ENCODE measurements around the gene PGAM5.
"Not testable (repeated sequence)": the region's sequence is repeated elsewhere in the genome, so short reads cannot be mapped to it uniquely, and the experiment has no call there.

The PGAM5 gene

DNA sequence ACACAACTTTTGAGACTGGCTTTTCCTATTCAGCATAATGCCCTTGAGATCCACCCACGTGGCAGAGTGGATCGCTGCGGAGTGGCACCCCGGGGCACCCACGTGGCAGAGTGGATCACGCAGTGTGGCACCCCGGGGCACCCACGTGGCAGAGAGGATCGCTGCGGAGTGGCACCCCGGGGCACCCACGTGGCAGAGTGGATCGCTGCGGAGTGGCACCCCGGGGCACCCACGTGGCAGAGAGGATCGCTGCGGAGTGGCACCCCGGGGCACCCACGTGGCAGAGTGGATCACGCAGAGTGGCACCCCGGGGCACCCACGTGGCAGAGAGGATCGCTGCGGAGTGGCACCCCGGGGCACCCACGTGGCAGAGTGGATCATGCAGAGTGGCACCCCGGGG is 48.2 kb downstream of the PGAM5 start:
- not testable (repeated sequence) for H3K4me3 ChIP-seq (ENCODE audit: low read length in 2 of 2)

DNA sequence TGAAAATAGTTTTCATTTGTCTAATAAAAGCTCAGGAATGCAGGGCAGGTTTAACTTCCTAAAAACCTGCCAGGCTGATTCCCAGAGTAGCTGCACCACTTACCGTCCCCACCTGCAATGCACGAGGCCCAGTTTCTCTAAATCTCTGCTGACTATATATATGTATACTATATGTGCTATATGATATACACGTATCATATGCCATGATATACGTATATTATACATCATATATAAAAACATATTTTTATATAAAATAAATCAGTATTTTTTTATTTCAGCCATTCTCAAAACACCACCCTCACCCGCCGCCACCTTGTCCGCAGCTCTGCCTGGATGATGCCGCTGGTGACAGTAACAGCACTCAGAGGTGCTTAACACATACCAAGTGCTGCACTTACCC is 48.7 kb downstream of the PGAM5 start:
- Histone ChIP-seq H2BK120ac (ENCODE audit: low read depth, low read length) (no peak overlapping the region), H3K27me3 (ENCODE audit: control insufficient read depth in 3 of 3, insufficient read depth in 3 of 3, low read depth in 1 of 3, low read length in 3 of 3) (no peaks in the 10 kb centered on the region), H3K4me1 (ENCODE audit: control insufficient read depth in 2 of 2, insufficient read depth in 1 of 2, low read depth in 1 of 2, low read length in 2 of 2) (peaks cover 7 to 8% of the 10 kb centered on the region in 2 donors), H2AK5ac (ENCODE audit: low read depth, low read length) (no peak overlapping the region), H3K14ac (ENCODE audit: low read length) (no peak overlapping the region), H3K4ac (ENCODE audit: low read length) (no peak overlapping the region), H3K79me1 (ENCODE audit: low read depth, low read length) (peaks cover 6% of the 10 kb centered on the region), H3K23ac (ENCODE audit: low read depth, low read length, poor library complexity) (no peak overlapping the region), H3K18ac (ENCODE audit: low read length) (no peak overlapping the region), H2BK12ac (ENCODE audit: low read length) (no peak overlapping the region), H3K27ac (replicated peaks; ENCODE audit: low read length) (no peak overlapping the region), H2AFZ (ENCODE audit: low read length) (no peak overlapping the region), H2BK15ac (ENCODE audit: low read length) (no peak overlapping the region), H2BK5ac (ENCODE audit: low read length) (no peak overlapping the region), H4K91ac (ENCODE audit: low read depth, low read length, poor library complexity) (no peak overlapping the region), H3K36me3 (replicated peaks in 1 of 2; ENCODE audit: control insufficient read depth in 2 of 2, insufficient read depth in 2 of 2, low read length in 2 of 2) (peaks cover 12 to 52% of the 10 kb centered on the region in 2 donors), H3K4me3 (ENCODE audit: low read length in 2 of 2) (peak overlapping the region in 1 of 2 donors; percentile 9), H3K4me2 (ENCODE audit: insufficient read depth, low read length, poor library complexity, severe bottlenecking) (no peak overlapping the region), H3K9ac (ENCODE audit: low read depth, low read length, poor library complexity) (no peak overlapping the region), H3K9me3 (replicated peaks in 1 of 2; ENCODE audit: control insufficient read depth in 2 of 2, insufficient read depth in 1 of 2, low read depth in 1 of 2, low read length in 2 of 2) (no peaks in the 10 kb centered on the region), H4K8ac (ENCODE audit: low read depth, low read length) (no peak overlapping the region)
- 100% methylated on average over 1 of the region's 8 CpGs; no CpG with 5 or more reads in 1 of the 2 donors for WGBS, 2 donors (ENCODE audit: extremely low coverage in 2 of 2, insufficient read length in 2 of 2, insufficient replicate concordance in 1 of 2)
- no peak for DNase-seq (ENCODE audit: low spot score)

More for the DNA sequence above, 48.2 kb downstream of the PGAM5 start:
- H3K4ac ChIP-seq (ENCODE audit: low read length); H2BK15ac ChIP-seq (ENCODE audit: low read length); H4K8ac ChIP-seq (ENCODE audit: low read depth, low read length); H2AK5ac ChIP-seq (ENCODE audit: low read depth, low read length); H3K79me1 ChIP-seq (ENCODE audit: low read depth, low read length); H3K23ac ChIP-seq (ENCODE audit: low read depth, low read length, poor library complexity); H3K18ac ChIP-seq (ENCODE audit: low read length); H3K4me1 ChIP-seq (ENCODE audit: control insufficient read depth in 2 of 2, insufficient read depth in 1 of 2, low read depth in 1 of 2, low read length in 2 of 2); H3K14ac ChIP-seq (ENCODE audit: low read length); H4K91ac ChIP-seq (ENCODE audit: low read depth, low read length, poor library complexity); H3K4me2 ChIP-seq (ENCODE audit: insufficient read depth, low read length, poor library complexity, severe bottlenecking); H2BK12ac ChIP-seq (ENCODE audit: low read length); H2BK5ac ChIP-seq (ENCODE audit: low read length); DNase-seq (ENCODE audit: low spot score); H3K9ac ChIP-seq (ENCODE audit: low read depth, low read length, poor library complexity); H2AFZ ChIP-seq (ENCODE audit: low read length); H3K27ac ChIP-seq (replicated peaks; ENCODE audit: low read length); H3K9me3 ChIP-seq (replicated peaks in 1 of 2; ENCODE audit: control insufficient read depth in 2 of 2, insufficient read depth in 1 of 2, low read depth in 1 of 2, low read length in 2 of 2); H2BK120ac ChIP-seq (ENCODE audit: low read depth, low read length); H3K27me3 ChIP-seq (ENCODE audit: control insufficient read depth in 3 of 3, insufficient read depth in 3 of 3, low read depth in 1 of 3, low read length in 3 of 3): not testable (repeated sequence)
- H3K36me3 ChIP-seq (replicated peaks in 1 of 2; ENCODE audit: control insufficient read depth in 2 of 2, insufficient read depth in 2 of 2, low read length in 2 of 2) = peaks cover 12 to 54% of the 10 kb centered on the region in 2 donors
- WGBS, 2 donors (ENCODE audit: extremely low coverage in 2 of 2, insufficient read length in 2 of 2, insufficient replicate concordance in 1 of 2) = no CpG with 5 or more reads among the region's 28 CpGs

DNA sequence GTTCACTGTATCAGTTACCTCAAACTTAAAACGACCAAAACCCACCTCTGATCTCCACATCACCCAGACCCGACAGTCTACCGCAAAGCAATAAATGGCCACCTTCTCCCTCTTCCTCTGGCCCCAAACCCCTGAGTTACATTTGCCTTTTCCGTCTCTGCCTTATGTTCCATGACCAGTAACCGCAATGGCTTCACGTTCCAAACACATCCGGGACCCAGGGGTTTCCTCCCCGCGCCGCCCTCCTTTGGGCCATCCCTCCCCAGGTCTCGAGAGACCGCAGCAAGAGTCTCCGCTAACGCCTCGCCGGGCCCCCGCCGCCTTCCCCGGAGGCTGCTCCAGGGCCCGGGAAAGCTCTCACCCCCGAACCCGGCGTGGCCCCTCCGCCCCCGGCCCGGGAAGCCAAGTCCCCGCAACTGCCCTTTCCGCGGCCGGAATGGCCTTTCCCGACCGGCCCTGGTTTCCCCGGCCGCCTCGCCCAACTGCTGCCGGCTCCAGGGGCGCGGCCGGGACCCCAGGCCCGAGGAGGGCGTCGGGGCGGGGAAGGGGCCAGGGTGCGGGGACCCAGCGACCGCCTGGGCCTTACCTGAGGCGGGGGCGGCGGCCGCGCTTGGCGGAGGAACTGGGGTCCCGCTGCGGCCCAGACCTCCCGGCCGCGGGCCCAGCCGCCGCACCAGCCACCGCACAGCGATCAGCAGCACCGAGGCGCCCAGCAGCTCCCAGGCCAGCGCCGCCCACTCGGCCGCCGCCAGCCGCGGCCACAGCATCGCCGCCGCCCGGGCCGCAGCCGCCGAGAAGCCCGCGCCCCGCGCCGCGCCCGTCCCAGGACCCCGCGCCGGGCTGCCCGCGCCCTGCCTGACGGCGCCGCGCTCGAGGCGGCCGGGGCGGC is 50.6 kb downstream of the PGAM5 start, which contains the start of gene ANKLE2:
ANKLE2 (minus strand) TSS at position 801 of the 889 bp plus-strand sequence; CDS start at position 767, 34 bp downstream.
- DNase-seq (ENCODE audit: low spot score) = peak; percentile 51
- no peak within 1 kb of the TSS for H4K8ac ChIP-seq (ENCODE audit: low read depth, low read length)
- H2BK15ac ChIP-seq (ENCODE audit: low read length) = peak within 1 kb of the TSS; percentile 96
- no peak within 1 kb of the TSS for H2BK12ac ChIP-seq (ENCODE audit: low read length)
- H3K14ac ChIP-seq (ENCODE audit: low read length) = peak within 1 kb of the TSS; percentile 56
- H3K27ac ChIP-seq (replicated peaks; ENCODE audit: low read length) = peak within 1 kb of the TSS; percentile 98
- H3K36me3 ChIP-seq (replicated peaks in 1 of 2; ENCODE audit: control insufficient read depth in 2 of 2, insufficient read depth in 2 of 2, low read length in 2 of 2) = peaks cover 6 to 38% of the 10 kb centered on the region in 2 donors
- peak within 1 kb of the TSS; percentile 100 for H2BK5ac ChIP-seq (ENCODE audit: low read length)
- H3K23ac ChIP-seq (ENCODE audit: low read depth, low read length, poor library complexity) = peak within 1 kb of the TSS; percentile 83
- H4K91ac ChIP-seq (ENCODE audit: low read depth, low read length, poor library complexity) = no peak within 1 kb of the TSS
- peak within 1 kb of the TSS; percentile 66 for H3K4ac ChIP-seq (ENCODE audit: low read length)
- peak within 1 kb of the TSS; percentile 98 for H3K18ac ChIP-seq (ENCODE audit: low read length)
- peak within 1 kb of the TSS; percentile 97 for H3K9ac ChIP-seq (ENCODE audit: low read depth, low read length, poor library complexity)
- no peaks in the 10 kb centered on the region for H3K9me3 ChIP-seq (replicated peaks in 1 of 2; ENCODE audit: control insufficient read depth in 2 of 2, insufficient read depth in 1 of 2, low read depth in 1 of 2, low read length in 2 of 2)
- WGBS, 2 donors (ENCODE audit: extremely low coverage in 2 of 2, insufficient read length in 2 of 2, insufficient replicate concordance in 1 of 2) = no CpG with 5 or more reads among the region's 97 CpGs
- no peaks in the 10 kb centered on the region for H3K27me3 ChIP-seq (ENCODE audit: control insufficient read depth in 3 of 3, insufficient read depth in 3 of 3, low read depth in 1 of 3, low read length in 3 of 3)
- peak within 1 kb of the TSS; percentile 91 for H3K4me2 ChIP-seq (ENCODE audit: insufficient read depth, low read length, poor library complexity, severe bottlenecking)
- H3K79me1 ChIP-seq (ENCODE audit: low read depth, low read length) = peaks cover 6% of the 10 kb centered on the region
- no peak within 1 kb of the TSS for H2BK120ac ChIP-seq (ENCODE audit: low read depth, low read length)
- peak within 1 kb of the TSS; percentile 100 for H2AFZ ChIP-seq (ENCODE audit: low read length)
- H2AK5ac ChIP-seq (ENCODE audit: low read depth, low read length) = peak within 1 kb of the TSS; percentile 94
- peak within 1 kb of the TSS; percentile 65 to 97 for H3K4me3 ChIP-seq (ENCODE audit: low read length in 2 of 2)
- peaks cover 7 to 8% of the 10 kb centered on the region in 2 donors for H3K4me1 ChIP-seq (ENCODE audit: control insufficient read depth in 2 of 2, insufficient read depth in 1 of 2, low read depth in 1 of 2, low read length in 2 of 2)

DNA sequence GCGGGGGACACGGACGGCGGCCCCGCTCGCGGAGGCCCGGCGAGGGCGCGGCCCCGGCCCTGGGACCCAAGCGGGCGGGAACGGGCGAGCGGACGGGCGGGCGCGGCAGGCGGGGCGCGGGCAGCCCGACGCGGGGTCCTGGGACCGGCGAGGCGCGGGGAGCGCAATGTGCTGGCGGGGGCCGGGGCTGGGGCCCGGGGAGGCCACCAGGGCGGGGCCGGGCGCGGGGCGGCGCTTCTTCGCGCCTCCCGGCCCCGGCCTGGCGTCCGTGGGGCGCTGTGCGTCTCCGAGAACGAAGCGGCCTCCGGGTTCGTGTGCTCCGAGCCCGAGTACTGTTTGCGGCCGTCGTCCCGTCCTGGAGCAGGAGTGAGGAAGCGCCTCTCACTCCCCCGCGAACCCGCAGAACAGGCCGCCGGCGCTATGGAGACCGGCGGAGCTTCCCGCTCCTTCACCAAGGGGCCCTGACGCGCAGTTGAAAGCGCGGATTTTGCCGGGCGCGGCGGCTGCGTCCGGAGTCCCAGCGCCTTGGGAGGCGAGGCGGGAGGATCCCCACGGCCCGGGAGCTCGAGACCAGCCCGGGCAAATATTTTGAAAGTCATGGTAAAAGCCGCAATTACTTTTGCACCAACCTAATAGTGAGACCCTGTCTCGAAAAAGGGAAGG is 51.4 kb downstream of the PGAM5 start:
- WGBS, 2 donors (ENCODE audit: extremely low coverage in 2 of 2, insufficient read length in 2 of 2, insufficient replicate concordance in 1 of 2) = no CpG with 5 or more reads among the region's 89 CpGs

More for the DNA sequence above, 51.4 kb downstream of the PGAM5 start:
- Histone ChIP-seq H3K18ac (ENCODE audit: low read length) (peak overlapping the region; percentile 98), H3K9me3 (replicated peaks in 1 of 2; ENCODE audit: control insufficient read depth in 2 of 2, insufficient read depth in 1 of 2, low read depth in 1 of 2, low read length in 2 of 2) (no peaks in the 10 kb centered on the region), H3K4me1 (ENCODE audit: control insufficient read depth in 2 of 2, insufficient read depth in 1 of 2, low read depth in 1 of 2, low read length in 2 of 2) (peaks cover 7 to 8% of the 10 kb centered on the region in 2 donors), H4K91ac (ENCODE audit: low read depth, low read length, poor library complexity) (no peak overlapping the region), H3K9ac (ENCODE audit: low read depth, low read length, poor library complexity) (peak overlapping the region; percentile 94), H3K23ac (ENCODE audit: low read depth, low read length, poor library complexity) (peak overlapping the region; percentile 83), H2BK120ac (ENCODE audit: low read depth, low read length) (no peak overlapping the region), H3K36me3 (replicated peaks in 1 of 2; ENCODE audit: control insufficient read depth in 2 of 2, insufficient read depth in 2 of 2, low read length in 2 of 2) (peaks cover 5 to 30% of the 10 kb centered on the region in 2 donors), H2BK5ac (ENCODE audit: low read length) (peak overlapping the region; percentile 100), H3K4me3 (ENCODE audit: low read length in 2 of 2) (peak overlapping the region; percentile 65 to 97), H3K27me3 (ENCODE audit: control insufficient read depth in 3 of 3, insufficient read depth in 3 of 3, low read depth in 1 of 3, low read length in 3 of 3) (no peaks in the 10 kb centered on the region), H3K79me1 (ENCODE audit: low read depth, low read length) (peaks cover 6% of the 10 kb centered on the region), H4K8ac (ENCODE audit: low read depth, low read length) (no peak overlapping the region), H2AFZ (ENCODE audit: low read length) (peak overlapping the region; percentile 100), H3K4ac (ENCODE audit: low read length) (no peak overlapping the region), H2AK5ac (ENCODE audit: low read depth, low read length) (no peak overlapping the region), H3K14ac (ENCODE audit: low read length) (no peak overlapping the region), H3K27ac (replicated peaks; ENCODE audit: low read length) (peak overlapping the region; percentile 98), H3K4me2 (ENCODE audit: insufficient read depth, low read length, poor library complexity, severe bottlenecking) (peak overlapping the region; percentile 91), H2BK12ac (ENCODE audit: low read length) (no peak overlapping the region), H2BK15ac (ENCODE audit: low read length) (peak overlapping the region; percentile 96)
- DNase-seq (ENCODE audit: low spot score) = peak; percentile 83
